Upper lobe of left lung (tissue), 6 donors: ENCODE measurements around the gene C16orf74. TPM values are rescaled to one million over a fixed set of nuclear protein-coding genes. Genes with fewer than 3 reads are reported as not detected.

Experiments used
- ATAC-seq, 2 donors: fragments of 200-7000 bp; cut with Tn5 transposase; one replicate each; pipeline ENCODE4 v1.9.1; 2022; ENCODE audit warnings: mild to moderate bottlenecking in 2 of 2, moderate library complexity in 2 of 2; ENCODE audit not compliant: low FRiP score in 2 of 2
- DNase-seq, 2 donors: peaks; one replicate each; pipeline ENCODE4 v3.0.0-alpha.2; 2019 to 2020
- H3K27ac ChIP-seq, 4 donors: fragments of 200-600 bp; sonication (generic); one replicate each; pipeline ENCODE4 v1.5.1; 2016 to 2019
- H3K27me3 ChIP-seq, 4 donors: fragments of 200-600 bp; sonication (generic); one replicate each; pipeline ENCODE4 v1.5.1; 2017 to 2019
- H3K36me3 ChIP-seq, 4 donors: fragments of 200-600 bp; sonication (generic); one replicate each; pipeline ENCODE4 v1.5.1; 2016 to 2019
- H3K4me1 ChIP-seq, 4 donors: fragments of 200-600 bp; sonication (generic); one replicate each; pipeline ENCODE4 v1.5.1; 2018 to 2019
- H3K4me3 ChIP-seq, 4 donors: fragments of 200-600 bp; sonication (generic); one replicate each; pipeline ENCODE4 v1.5.1; 2017 to 2019; ENCODE audit warnings: mild to moderate bottlenecking in 2 of 4, moderate library complexity in 1 of 4
- H3K9me3 ChIP-seq, 4 donors: fragments of 200-600 bp; sonication (generic); one replicate each; pipeline ENCODE4 v1.5.1; 2018 to 2019
- EP300 ChIP-seq, 4 donors: sonication (generic); formaldehyde crosslinking; IDR thresholded peaks; one replicate each; pipeline ENCODE4 v1.5.1; 2017; ENCODE audit warnings: antibody characterized with exemption in 4 of 4, control low read depth in 2 of 4
- POLR2A ChIP-seq, 4 donors: fragments of 450-650 bp; IDR thresholded peaks; one replicate each; pipeline ENCODE4 v1.5.1; 2016 to 2017; ENCODE audit warnings: antibody characterized with exemption in 4 of 4, mild to moderate bottlenecking in 2 of 4
- POLR2AphosphoS5 ChIP-seq, 2 donors: sonication (generic); formaldehyde crosslinking; IDR thresholded peaks; one replicate each; pipeline ENCODE4 v1.5.1; 2017; ENCODE audit warnings: antibody characterized with exemption in 2 of 2
- WGBS, 2 donors: methylation state at CpG; one replicate each; pipeline ENCODE4 v1.1.5; 2017 to 2018; 5-methylcytosine and 5-hydroxymethylcytosine counted together
- total RNA-seq, 6 donors: library from RNA; depleted of rRNA in 4 of 6; stranded (reverse); fragments of >200 nt in 4 of 6; gene quantifications; one replicate each; pipeline versions ENCODE4 v1.1.0 to v1.2.1, GENCODE V29; 2016 to 2021
- TF ChIP-seq, protein P1 (sequence below), 6 experiments: fragments of 450-650 bp in 4 of 6; fragments of 200-600 bp in 2 of 6; sonication (generic) in 2 of 6; IDR thresholded peaks; one replicate each; pipeline ENCODE4 v1.5.1; 2016 to 2019; ENCODE audit warnings: antibody characterized with exemption in 6 of 6
- donor health status: DM: no; HTN: no; CAD: no; lungs with moderate emphysema.
- donor health status: DM: no; HTN: yes; CAD: no; lungs with severe emphysema.

Gene C16orf74
- total RNA-seq, 6 donors from 2014 or later = 1.2 to 6.3 (median 4.1) TPM; not detected in 1

DNA sequence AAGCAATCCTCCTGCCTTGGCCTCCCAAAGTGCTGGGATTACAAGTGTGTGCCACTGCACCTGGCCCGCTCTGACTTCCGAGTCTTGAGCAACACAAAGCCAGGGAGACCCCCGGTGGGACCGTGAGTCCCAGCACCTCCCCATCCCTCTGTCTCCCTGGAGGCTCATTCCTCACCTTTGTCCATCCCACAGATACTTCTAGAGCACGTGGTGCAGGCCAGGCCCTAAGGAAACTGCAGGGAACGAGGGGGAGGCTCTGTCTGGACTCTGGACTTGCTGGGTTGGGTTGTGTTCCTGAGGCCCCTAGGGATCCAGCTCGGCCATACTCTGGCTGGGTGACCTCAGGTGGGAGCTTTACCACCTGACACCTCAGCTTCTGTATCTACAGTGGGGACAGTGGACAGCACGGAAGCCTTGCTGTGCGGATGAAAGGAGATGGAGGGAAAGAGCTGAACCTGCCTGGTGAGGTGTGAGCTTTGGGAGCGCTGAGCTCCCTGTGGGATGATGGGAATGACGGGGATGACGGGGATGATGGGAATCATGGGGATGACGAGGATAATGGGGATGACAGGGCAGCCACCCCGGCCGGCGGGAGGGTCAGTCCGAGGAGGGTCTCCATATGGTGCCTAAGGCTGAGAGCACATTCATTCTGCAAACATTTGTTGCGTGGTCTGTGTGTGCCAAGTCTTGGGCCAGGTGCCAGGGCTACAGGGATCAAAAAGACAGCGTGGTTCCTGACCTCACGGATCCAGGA is 26.6 kb downstream of the C16orf74 start:
- no peak for TF ChIP-seq POLR2AphosphoS5 (IDR thresholded peaks at IDR 0.05)
- no peak for TF ChIP-seq POLR2A (IDR thresholded peaks at IDR 0.05)
- no peak for TF ChIP-seq EP300 (IDR thresholded peaks at IDR 0.05)
- TF ChIP-seq, protein P1, sequence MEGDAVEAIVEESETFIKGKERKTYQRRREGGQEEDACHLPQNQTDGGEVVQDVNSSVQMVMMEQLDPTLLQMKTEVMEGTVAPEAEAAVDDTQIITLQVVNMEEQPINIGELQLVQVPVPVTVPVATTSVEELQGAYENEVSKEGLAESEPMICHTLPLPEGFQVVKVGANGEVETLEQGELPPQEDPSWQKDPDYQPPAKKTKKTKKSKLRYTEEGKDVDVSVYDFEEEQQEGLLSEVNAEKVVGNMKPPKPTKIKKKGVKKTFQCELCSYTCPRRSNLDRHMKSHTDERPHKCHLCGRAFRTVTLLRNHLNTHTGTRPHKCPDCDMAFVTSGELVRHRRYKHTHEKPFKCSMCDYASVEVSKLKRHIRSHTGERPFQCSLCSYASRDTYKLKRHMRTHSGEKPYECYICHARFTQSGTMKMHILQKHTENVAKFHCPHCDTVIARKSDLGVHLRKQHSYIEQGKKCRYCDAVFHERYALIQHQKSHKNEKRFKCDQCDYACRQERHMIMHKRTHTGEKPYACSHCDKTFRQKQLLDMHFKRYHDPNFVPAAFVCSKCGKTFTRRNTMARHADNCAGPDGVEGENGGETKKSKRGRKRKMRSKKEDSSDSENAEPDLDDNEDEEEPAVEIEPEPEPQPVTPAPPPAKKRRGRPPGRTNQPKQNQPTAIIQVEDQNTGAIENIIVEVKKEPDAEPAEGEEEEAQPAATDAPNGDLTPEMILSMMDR (IDR thresholded peaks at IDR 0.05) = no peak
- 85 to 90% methylated on average over 14 to 20 of the region's 20 CpGs for WGBS, 2 donors
- Histone ChIP-seq H3K36me3 (no peaks in the 10 kb centered on the region), H3K27me3 (no peaks in the 10 kb centered on the region), H3K4me1 (no peaks in the 10 kb centered on the region), H3K4me3 (no peak overlapping the region), H3K27ac (no peak overlapping the region), H3K9me3 (no peaks in the 10 kb centered on the region)
- no peak for ATAC-seq
- DNase-seq = no peak

DNA sequence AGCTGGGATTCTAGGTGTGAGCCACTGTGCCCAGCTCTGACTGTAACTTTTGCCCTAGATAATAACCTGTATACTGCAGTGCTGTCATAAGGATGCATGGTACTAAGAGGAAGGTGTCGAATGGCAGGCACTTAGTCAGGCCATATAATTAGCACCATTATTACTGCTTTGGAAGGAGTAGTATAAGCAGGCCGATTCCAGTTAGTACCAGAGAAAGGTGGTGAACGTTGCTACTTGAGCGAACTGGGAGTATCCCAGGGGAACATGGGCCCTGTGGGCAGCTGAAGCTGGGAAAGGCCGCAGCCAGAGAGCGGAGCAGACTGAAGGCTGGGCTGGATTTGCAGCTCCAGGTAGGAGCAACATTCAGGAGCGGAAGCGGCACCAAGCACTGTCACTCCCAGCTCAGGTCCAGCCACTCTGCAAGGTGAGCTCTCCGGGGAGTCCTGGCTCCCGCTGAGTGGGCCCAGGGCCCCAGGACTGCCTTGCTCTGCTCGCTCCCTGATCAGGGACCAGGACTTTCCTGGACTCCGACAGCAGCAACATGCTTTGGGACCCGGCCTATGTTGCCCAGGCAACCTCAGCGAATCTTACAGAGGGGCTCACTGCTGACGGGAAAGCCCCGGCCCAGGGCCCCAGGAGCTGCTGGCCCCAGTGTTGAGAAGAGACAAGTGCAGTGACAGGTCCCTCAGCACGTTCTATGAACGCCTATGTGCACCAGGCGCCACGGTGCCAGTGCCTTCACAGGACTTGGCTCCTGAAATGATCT is 28.6 kb downstream of the C16orf74 start:
- Histone ChIP-seq H3K27ac (no peak overlapping the region), H3K27me3 (no peaks in the 10 kb centered on the region), H3K36me3 (no peaks in the 10 kb centered on the region), H3K4me1 (peaks cover 0 to 6% (median 3%) of the 10 kb centered on the region in 4 donors), H3K9me3 (no peaks in the 10 kb centered on the region), H3K4me3 (no peak overlapping the region)
- no peak for ATAC-seq
- TF ChIP-seq, protein P1 (IDR thresholded peaks at IDR 0.05) = no peak
- no peak for TF ChIP-seq POLR2AphosphoS5 (IDR thresholded peaks at IDR 0.05)
- TF ChIP-seq EP300 (IDR thresholded peaks at IDR 0.05) = no peak
- TF ChIP-seq POLR2A (IDR thresholded peaks at IDR 0.05) = no peak
- no peak for DNase-seq
- WGBS, 2 donors = 94 to 97% methylated on average over 8 to 19 of the region's 20 CpGs

GRCh38 chr16:85720302-85720637 is 30.6 kb downstream of the C16orf74 start:
- no peaks in the 10 kb centered on the region for H3K36me3 ChIP-seq
- H3K27ac ChIP-seq = no peak overlapping the region
- H3K4me3 ChIP-seq = no peak overlapping the region
- TF ChIP-seq POLR2AphosphoS5 (IDR thresholded peaks at IDR 0.05) (no peak), EP300 (IDR thresholded peaks at IDR 0.05) (no peak), POLR2A (IDR thresholded peaks at IDR 0.05) (no peak)
- TF ChIP-seq, protein P1 (IDR thresholded peaks at IDR 0.05) = no peak
- no peaks in the 10 kb centered on the region for H3K9me3 ChIP-seq
- ATAC-seq (no peak), DNase-seq (no peak)
- 76 to 85% methylated on average over 4 of the region's 4 CpGs for WGBS, 2 donors
- H3K27me3 ChIP-seq = no peaks in the 10 kb centered on the region
- peaks cover 0 to 11% (median 6%) of the 10 kb centered on the region in 4 donors for H3K4me1 ChIP-seq

- no peaks in the 10 kb centered on the region for H3K9me3 ChIP-seq
- ATAC-seq (no peak), DNase-seq (no peak)
- no peaks in the 10 kb centered on the region for H3K36me3 ChIP-seq
- H3K4me3 ChIP-seq = no peak overlapping the region
- H3K27ac ChIP-seq = no peak overlapping the region
- peaks cover 0 to 11% (median 6%) of the 10 kb centered on the region in 4 donors for H3K4me1 ChIP-seq
- no peaks in the 10 kb centered on the region for H3K27me3 ChIP-seq
- 90 to 93% methylated on average over 10 to 11 of the region's 11 CpGs for WGBS, 2 donors
- TF ChIP-seq EP300 (IDR thresholded peaks at IDR 0.05) = no peak
Observed at GRCh38 chr16:85719605-85720301, 31.1 kb downstream of the C16orf74 start.

DNA sequence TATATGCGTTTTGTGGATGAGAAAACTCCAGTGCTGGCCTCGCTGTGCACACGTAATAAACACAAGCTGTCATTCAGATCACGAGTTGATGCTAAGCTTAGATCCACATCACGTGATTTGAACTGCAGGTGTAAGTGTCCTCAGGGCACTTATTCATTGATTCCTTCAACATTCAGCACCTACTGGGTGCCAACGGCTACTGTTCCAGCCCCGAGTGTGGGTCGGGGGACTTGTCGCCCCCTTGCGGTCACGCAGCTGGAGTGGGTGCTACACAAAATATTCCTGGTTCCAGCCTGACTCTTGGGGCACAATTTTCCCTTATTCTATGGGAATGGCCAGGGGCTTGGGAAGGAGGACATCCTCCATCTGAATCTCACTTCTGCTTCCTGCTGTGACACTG is 32.2 kb downstream of the C16orf74 start:
- Histone ChIP-seq H3K27me3 (no peaks in the 10 kb centered on the region), H3K9me3 (no peaks in the 10 kb centered on the region), H3K27ac (no peak overlapping the region), H3K4me3 (no peak overlapping the region), H3K36me3 (no peaks in the 10 kb centered on the region), H3K4me1 (peaks cover 0 to 11% (median 6%) of the 10 kb centered on the region in 4 donors)
- WGBS, 2 donors = 51 to 69% methylated on average over 5 to 11 of the region's 11 CpGs
- TF ChIP-seq EP300 (IDR thresholded peaks at IDR 0.05) (no peak), POLR2AphosphoS5 (IDR thresholded peaks at IDR 0.05) (no peak), POLR2A (IDR thresholded peaks at IDR 0.05) (no peak)
- TF ChIP-seq, protein P1 (IDR thresholded peaks at IDR 0.05) = peak in 2 of 6 experiments; percentile 18 to 30
- no peak for DNase-seq
- ATAC-seq = peak in 1 of 2 donors; percentile 18
